Caco-2 (cell line): ENCODE results near the gene LIN54. TPM values are rescaled to one million over a fixed set of nuclear protein-coding genes. Genes with fewer than 3 reads are reported as not detected.
"Not testable (repeated sequence)": the region's sequence is repeated elsewhere in the genome, so short reads cannot be mapped to it uniquely, and the experiment has no call there.

Experiments used
- BruUV-seq: library from RNA; stranded (reverse); fragments of 400-500 nt; replicated peaks from 2 replicates; lab custom pipeline; 2021; lab: Mats Ljungman, UMichigan
- CTCF ChIA-PET: fragments of 300-600 bp; sonication (Branson Sonifier 250); formaldehyde crosslinking; loops from one replicate; lab custom pipeline; 2022; ENCODE audit warnings: antibody characterized with exemption; lab: Charles Lee
- POLR2A ChIA-PET: fragments of 300-600 bp; sonication (Branson Sonifier 250); formaldehyde crosslinking; loops from one replicate; lab custom pipeline; 2022; ENCODE audit warnings: antibody characterized with exemption; lab: Charles Lee
- DNase-seq, 2 experiments: peaks; one replicate each; pipeline versions ENCODE4 v3.0.0 to v3.0.0-alpha.2; 2020 to 2022
- H3K27me3 ChIP-seq: replicated peaks from 2 replicates; pipeline ENCODE4 v1.6.0; 2011; ENCODE audit warnings: low read length; ENCODE audit not compliant: control insufficient read depth, insufficient read depth
- H3K36me3 ChIP-seq: 2 replicates; pipeline ENCODE4 v1.5.1; 2011; ENCODE audit warnings: low read length; ENCODE audit not compliant: control insufficient read depth, insufficient read depth
- H3K4me1 ChIP-seq: fragments of 250-450 bp; sonication (Bioruptor Pico); 2 replicates; pipeline ENCODE4 v1.5.1; 2020; ENCODE audit warnings: mild to moderate bottlenecking
- H3K4me3 ChIP-seq: 2 replicates; pipeline ENCODE4 v1.5.1; 2011; ENCODE audit warnings: low read depth, mild to moderate bottlenecking, control low read depth, low read length
- H3K9me3 ChIP-seq: fragments of 250-450 bp; sonication (Bioruptor Pico); 2 replicates; pipeline ENCODE4 v1.5.1; 2020; ENCODE audit warnings: mild to moderate bottlenecking, moderate library complexity
- H3K27ac Mint-ChIP-seq: one replicate; pipeline ENCODE4 v1.8.0; 2022; ENCODE audit warnings: mixed read lengths; ENCODE audit not compliant: unreplicated experiment
- H3K27me3 Mint-ChIP-seq: one replicate; pipeline ENCODE4 v1.8.0; 2022; ENCODE audit warnings: mixed read lengths; ENCODE audit not compliant: insufficient read depth, unreplicated experiment
- H3K36me3 Mint-ChIP-seq: one replicate; pipeline ENCODE4 v1.8.0; 2022; ENCODE audit warnings: mild to moderate bottlenecking, mixed read lengths; ENCODE audit not compliant: insufficient read depth, unreplicated experiment
- H3K4me1 Mint-ChIP-seq: one replicate; pipeline ENCODE4 v1.8.0; 2022; ENCODE audit warnings: low read depth, mixed read lengths; ENCODE audit not compliant: unreplicated experiment
- H3K4me3 Mint-ChIP-seq: one replicate; pipeline ENCODE4 v1.8.0; 2022; ENCODE audit warnings: mild to moderate bottlenecking, moderate library complexity, mixed read lengths; ENCODE audit not compliant: unreplicated experiment
- H3K9me3 Mint-ChIP-seq: one replicate; pipeline ENCODE4 v1.8.0; 2022; ENCODE audit warnings: mixed read lengths; ENCODE audit not compliant: unreplicated experiment
- CTCF ChIP-seq, 2 experiments: fragments of 200-600 bp in 1 of 2; IDR thresholded peaks; 1 replicate in 1 of 2; 2 replicates in 1 of 2; pipeline versions ENCODE4 v1.5.1 to v1.8.0; 2011 to 2022; ENCODE audit warnings: antibody characterized with exemption in 1 of 2, control low read depth in 1 of 2, inconsistent platforms in 1 of 2, low read depth in 1 of 2, low read length in 1 of 2, mild to moderate bottlenecking in 1 of 2, moderate library complexity in 1 of 2; ENCODE audit not compliant: insufficient read depth in 1 of 2, severe bottlenecking in 1 of 2, unreplicated experiment in 1 of 2
- intact Hi-C: fragments of 100-400 bp; cut with micrococcal nuclease; formaldehyde crosslinking; loops from one replicate; pipeline ENCODE4 v1.10.0; 2022; ENCODE audit not compliant: unreplicated experiment
- total RNA-seq: library from RNA; stranded (reverse); gene quantifications from 2 replicates; pipeline ENCODE4 v1.2.3, GENCODE V29; 2022

LIN54 gene
- total RNA-seq, 1 experiment from 2014 or later = 29.6 TPM

GRCh38 chr4:83046693-83047473, 36.3 kb upstream of the LIN54 start:
- POLR2A ChIA-PET = no interaction called here
- DNase-seq = no peak
- Mint-ChIP-seq H3K27me3 (no peaks in the 10 kb centered on the region), H3K4me1 (no peaks in the 10 kb centered on the region), H3K36me3 (peaks cover under 1% of the 10 kb centered on the region), H3K27ac (no peak overlapping the region), H3K9me3 (no peaks in the 10 kb centered on the region), H3K4me3 (no peak overlapping the region)
- Histone ChIP-seq H3K9me3 (no peaks in the 10 kb centered on the region), H3K27me3 (no peaks in the 10 kb centered on the region), H3K36me3 (no peaks in the 10 kb centered on the region), H3K4me1 (no peaks in the 10 kb centered on the region), H3K4me3 (no peak overlapping the region)
- CTCF ChIA-PET = no interaction called here
- no peak for TF ChIP-seq CTCF (IDR thresholded peaks at IDR 0.05; ENCODE audit: insufficient read depth in 1 of 2, low read depth in 1 of 2, low read length in 1 of 2, severe bottlenecking in 1 of 2, unreplicated experiment in 1 of 2)
- intact Hi-C loops = no loop called here
- no TSS peak for BruUV-seq

GRCh38 chr4:83043801-83044407, 33.3 kb upstream of the LIN54 start:
- Mint-ChIP-seq H3K36me3 (no peaks in the 10 kb centered on the region), H3K27me3 (no peaks in the 10 kb centered on the region), H3K4me3 (no peak overlapping the region), H3K9me3 (no peaks in the 10 kb centered on the region), H3K27ac (no peak overlapping the region), H3K4me1 (no peaks in the 10 kb centered on the region)
- no peaks in the 10 kb centered on the region for H3K4me1 ChIP-seq
- no peak for DNase-seq
- BruUV-seq = no TSS peak
- intact Hi-C loops = no loop called here
- no peaks in the 10 kb centered on the region for H3K9me3 ChIP-seq
- H3K27me3 ChIP-seq = no peaks in the 10 kb centered on the region
- no peak for TF ChIP-seq CTCF (IDR thresholded peaks at IDR 0.05; ENCODE audit: insufficient read depth in 1 of 2, low read depth in 1 of 2, low read length in 1 of 2, severe bottlenecking in 1 of 2, unreplicated experiment in 1 of 2)
- CTCF ChIA-PET = no interaction called here
- no peak overlapping the region for H3K4me3 ChIP-seq
- H3K36me3 ChIP-seq = no peaks in the 10 kb centered on the region
- POLR2A ChIA-PET = no interaction called here

- H3K27me3 Mint-ChIP-seq, DNase-seq, H3K36me3 ChIP-seq, BruUV-seq, H3K36me3 Mint-ChIP-seq, H3K4me1 ChIP-seq, intact Hi-C loops, H3K4me3 ChIP-seq, H3K9me3 ChIP-seq, H3K9me3 Mint-ChIP-seq, H3K27me3 ChIP-seq, CTCF ChIA-PET, POLR2A ChIA-PET, H3K4me1 Mint-ChIP-seq, H3K27ac Mint-ChIP-seq, H3K4me3 Mint-ChIP-seq: not testable (repeated sequence)
Observed at GRCh38 chr4:83043157-83043556, 32.5 kb upstream of the LIN54 start.
